ENCODE results near the gene WIPF3.

WIPF3 gene

GRCh38 chr7:29848941-29849340 is 42.6 kb downstream of the WIPF3 start:
- DNase-seq = no peak

- no peak for DNase-seq
These were observed 45.2 kb downstream of the WIPF3 start for GRCh38 chr7:29851487-29851886.

GRCh38 chr7:29852457-29852856 is 46.1 kb downstream of the WIPF3 start:
- no peak for DNase-seq

GRCh38 chr7:29853072-29853471 is 46.8 kb downstream of the WIPF3 start:
- DNase-seq = no peak

GRCh38 chr7:29853789-29854188 is 47.5 kb downstream of the WIPF3 start:
- no peak for DNase-seq

GRCh38 chr7:29854257-29854938 is 48.1 kb downstream of the WIPF3 start:
- no peak for DNase-seq

- DNase-seq = peak in 1 of 4 experiments; percentile 12
These were observed 51.3 kb downstream of the WIPF3 start for GRCh38 chr7:29857654-29858053.

- DNase-seq = peak; percentile 47 to 77 (median 52)
These were observed 52.1 kb downstream of the WIPF3 start for GRCh38 chr7:29858191-29858951.

GRCh38 chr7:29859104-29859503 is 52.8 kb downstream of the WIPF3 start:
- DNase-seq = no peak

- peak; percentile 86 to 95 (median 92) for DNase-seq
These were observed 53.3 kb downstream of the WIPF3 start for GRCh38 chr7:29859524-29860185.

- peak; percentile 51 to 71 (median 64) for DNase-seq
These were observed 53.9 kb downstream of the WIPF3 start for GRCh38 chr7:29860186-29860585.

GRCh38 chr7:29861884-29862283 is 55.6 kb downstream of the WIPF3 start:
- no peak for DNase-seq

- DNase-seq = no peak
These were observed 58.3 kb downstream of the WIPF3 start for GRCh38 chr7:29864656-29865055.

- DNase-seq = no peak
These were observed 59.2 kb downstream of the WIPF3 start for GRCh38 chr7:29865526-29865925.

- DNase-seq = peak; percentile 81 to 92 (median 90)
These were observed 60.2 kb downstream of the WIPF3 start for GRCh38 chr7:29866490-29866930.

GRCh38 chr7:29871787-29872398 is 65.6 kb downstream of the WIPF3 start:
- DNase-seq = peak in 2 of 4 experiments; percentile 16 to 26

GRCh38 chr7:29873644-29874294 is 67.5 kb downstream of the WIPF3 start:
- DNase-seq = no peak

GRCh38 chr7:29875741-29876140 is 69.4 kb downstream of the WIPF3 start:
- DNase-seq = no peak

- no peak for DNase-seq
These were observed 70.9 kb downstream of the WIPF3 start for GRCh38 chr7:29877196-29877595.

GRCh38 chr7:29878081-29878688 is 71.9 kb downstream of the WIPF3 start:
- DNase-seq = peak; percentile 68 to 75 (median 70)

- DNase-seq = peak in 2 of 4 experiments; percentile 47 to 49
These were observed 73.3 kb downstream of the WIPF3 start for GRCh38 chr7:29879609-29880008.

GRCh38 chr7:29881724-29882123 is 75.4 kb downstream of the WIPF3 start:
- DNase-seq = no peak

Measured in suppressor macrophage (primary cell).